Body of pancreas (tissue), 4 donors: ENCODE data around the gene BCO2. TPM values are rescaled to one million over a fixed set of nuclear protein-coding genes. Genes with fewer than 3 reads are reported as not detected.

Source experiments
- ATAC-seq: fragments of 150-250 bp; one replicate; pipeline ENCODE4 v1.9.1; 2016
- DNase-seq, 4 donors: peaks; one replicate each; pipeline ENCODE4 v3.0.0-alpha.2; 2019
- H3K27ac ChIP-seq, 4 donors: fragments of 200-600 bp; sonication (generic); 1 replicate in 3 of 4; 2 replicates in 1 of 4; pipeline versions ENCODE4 v1.5.1 to v1.6.1; 2016 to 2019; ENCODE audit warnings: mild to moderate bottlenecking in 1 of 4, mixed read lengths in 1 of 4, moderate library complexity in 1 of 4
- H3K27me3 ChIP-seq, 2 donors: fragments of 200-600 bp; sonication (generic); one replicate each; pipeline ENCODE4 v1.6.0; 2016; ENCODE audit warnings: mild to moderate bottlenecking in 1 of 2
- H3K36me3 ChIP-seq, 2 donors: fragments of 200-600 bp; sonication (generic); replicated peaks in 1 of 2; 2 replicates each; pipeline ENCODE4 v1.5.1; 2016; ENCODE audit warnings: low read depth in 2 of 2; ENCODE audit not compliant: insufficient read depth in 1 of 2
- H3K4me1 ChIP-seq: fragments of 200-600 bp; sonication (generic); one replicate; pipeline ENCODE4 v1.6.0; 2016
- H3K4me3 ChIP-seq, 2 donors: fragments of 200-600 bp; sonication (generic); 1 replicate in 1 of 2; 2 replicates in 1 of 2; pipeline ENCODE4 v1.5.1; 2016 to 2019
- H3K9me3 ChIP-seq, 3 donors: fragments of 200-600 bp; sonication (generic); 1 replicate in 2 of 3; 2 replicates in 1 of 3; pipeline ENCODE4 v1.5.1; 2016
- CTCF ChIP-seq, 7 experiments: fragments of 450-650 bp in 4 of 7; fragments of 200-600 bp in 3 of 7; sonication (generic) in 3 of 7; IDR thresholded peaks; one replicate each; pipeline ENCODE4 v1.5.1; 2016 to 2019; ENCODE audit warnings: antibody characterized with exemption in 7 of 7
- POLR2A ChIP-seq, 3 donors: fragments of 450-650 bp; IDR thresholded peaks; one replicate each; pipeline ENCODE4 v1.6.1; 2016; ENCODE audit warnings: antibody characterized with exemption in 3 of 3, mild to moderate bottlenecking in 2 of 3
- WGBS, 2 donors: methylation state at CpG; one replicate each; pipeline ENCODE4 v1.1.5; 2017; 5-methylcytosine and 5-hydroxymethylcytosine counted together
- intact Hi-C: fragments of 100-400 bp; cut with DNase I; formaldehyde crosslinking; loops from one replicate; pipeline ENCODE4 v1.15.1; 2023
- total RNA-seq, 2 donors: library from RNA; depleted of rRNA; stranded (reverse); fragments of >200 nt; gene quantifications; one replicate each; pipeline ENCODE4 v1.1.0, GENCODE V29; 2016

Gene BCO2
- total RNA-seq, 2 donors from 2014 or later: 3.6 to 4.2 TPM

GRCh38 chr11:112219476-112220232, 44.3 kb downstream of the BCO2 start:
- ATAC-seq (peak; percentile 94), DNase-seq (peak; percentile 39 to 67 (median 54))
- Histone ChIP-seq H3K27ac (no peak overlapping the region), H3K36me3 (no peaks in the 10 kb centered on the region), H3K4me1 (no peaks in the 10 kb centered on the region), H3K27me3 (no peaks in the 10 kb centered on the region), H3K4me3 (no peak overlapping the region), H3K9me3 (no peaks in the 10 kb centered on the region)
- 29 to 31% methylated on average over 7 of the region's 7 CpGs for WGBS, 2 donors
- TF ChIP-seq CTCF (IDR thresholded peaks at IDR 0.05) (peak; percentile 65 to 93 (median 91)), POLR2A (IDR thresholded peaks at IDR 0.05) (no peak)
- intact Hi-C loops: loop anchor here (5.0 kb wide), 1 partner anchor 63 kb away; no protein-coding TSS in a partner anchor

- H3K4me3 ChIP-seq: no peak overlapping the region
- H3K36me3 ChIP-seq: no peaks in the 10 kb centered on the region
- H3K9me3 ChIP-seq: no peaks in the 10 kb centered on the region
- DNase-seq (no peak), ATAC-seq (no peak)
- no peaks in the 10 kb centered on the region for H3K27me3 ChIP-seq
- no peak for TF ChIP-seq POLR2A (IDR thresholded peaks at IDR 0.05)
- TF ChIP-seq CTCF (IDR thresholded peaks at IDR 0.05): no peak
- intact Hi-C loops: no loop called here
- H3K27ac ChIP-seq: no peak overlapping the region
- 24 to 29% methylated on average over 3 of the region's 3 CpGs for WGBS, 2 donors
- H3K4me1 ChIP-seq: no peaks in the 10 kb centered on the region
Measured at GRCh38 chr11:112221274-112221835, 46.0 kb downstream of the BCO2 start.

- intact Hi-C loops: no loop called here
Measured at GRCh38 chr11:112222303-112222702, 47.0 kb downstream of the BCO2 start.

GRCh38 chr11:112223121-112223520, 47.8 kb downstream of the BCO2 start:
- intact Hi-C loops: no loop called here
- Histone ChIP-seq H3K27ac (no peak overlapping the region), H3K27me3 (no peaks in the 10 kb centered on the region), H3K4me3 (no peak overlapping the region), H3K36me3 (no peaks in the 10 kb centered on the region), H3K4me1 (peaks cover 7% of the 10 kb centered on the region), H3K9me3 (no peaks in the 10 kb centered on the region)
- WGBS, 2 donors: 27 to 34% methylated on average over 1 of the region's 1 CpG
- DNase-seq (no peak), ATAC-seq (no peak)
- TF ChIP-seq CTCF (IDR thresholded peaks at IDR 0.05) (no peak), POLR2A (IDR thresholded peaks at IDR 0.05) (no peak)

More at GRCh38 chr11:112222303-112222702, 47.0 kb downstream of the BCO2 start:
- 43 to 67% methylated on average over 3 to 4 of the region's 4 CpGs for WGBS, 2 donors
- H3K27ac ChIP-seq: no peak overlapping the region
- ATAC-seq (no peak), DNase-seq (no peak)
- TF ChIP-seq CTCF (IDR thresholded peaks at IDR 0.05) (no peak), POLR2A (IDR thresholded peaks at IDR 0.05) (no peak)
- no peak overlapping the region for H3K4me3 ChIP-seq
- H3K4me1 ChIP-seq: peaks cover 3% of the 10 kb centered on the region
- H3K9me3 ChIP-seq: no peaks in the 10 kb centered on the region
- H3K36me3 ChIP-seq: no peaks in the 10 kb centered on the region
- H3K27me3 ChIP-seq: no peaks in the 10 kb centered on the region
